22Rv1 (cell line): ENCODE data around the gene RFTN1.

Experiments
- H3K27ac ChIP-seq: fragments of 450-650 bp; 2 replicates; pipeline ENCODE4 v1.5.1; 2017
- CTCF ChIP-seq: fragments of 450-650 bp; IDR thresholded peaks from 2 replicates; pipeline ENCODE4 v1.5.1; 2017; ENCODE audit warnings: mild to moderate bottlenecking
- ZFX ChIP-seq: fragments of 450-650 bp; IDR thresholded peaks from 2 replicates; pipeline ENCODE4 v1.6.1; 2017; ENCODE audit warnings: antibody characterized with exemption, borderline replicate concordance

RFTN1 gene

GRCh38 chr3:16513141-16514020 is at the start of gene RFTN1:
Gene RFTN1, minus strand, starts transcription at chr3:16513699. Its CDS starts 19,830 bp downstream, at chr3:16493869.
- peak; percentile 5; the same call in 1 of the 2 replicates for TF ChIP-seq CTCF
- TF ChIP-seq ZFX, result no peak
- no peak within 1 kb of the TSS for H3K27ac ChIP-seq

- TF ChIP-seq ZFX, result no peak
- TF ChIP-seq CTCF, result no peak
- H3K27ac ChIP-seq, result no peak overlapping the region
Observed at GRCh38 chr3:16559653-16560365, 46.3 kb upstream of the RFTN1 start.

GRCh38 chr3:16554126-16554525 is 40.6 kb upstream of the RFTN1 start:
- no peak overlapping the region for H3K27ac ChIP-seq
- TF ChIP-seq ZFX (no peak), CTCF (no peak)

GRCh38 chr3:16552757-16553156 is 39.3 kb upstream of the RFTN1 start:
- no peak overlapping the region for H3K27ac ChIP-seq
- TF ChIP-seq ZFX (no peak), CTCF (no peak)

GRCh38 chr3:16551342-16551976 is 38.0 kb upstream of the RFTN1 start:
- no peak overlapping the region for H3K27ac ChIP-seq
- TF ChIP-seq CTCF (no peak), ZFX (no peak)

- no peak overlapping the region for H3K27ac ChIP-seq
- TF ChIP-seq ZFX (no peak), CTCF (peak; percentile 84)
Observed at GRCh38 chr3:16550676-16551341, 37.3 kb upstream of the RFTN1 start.
